ENCODE results near the gene FRYL. TPM values are rescaled to one million over a fixed set of nuclear protein-coding genes. Genes with fewer than 3 reads are reported as not detected.

Gene FRYL
- total RNA-seq, 1 experiment from 2014 or later = 47.7 TPM

DNA sequence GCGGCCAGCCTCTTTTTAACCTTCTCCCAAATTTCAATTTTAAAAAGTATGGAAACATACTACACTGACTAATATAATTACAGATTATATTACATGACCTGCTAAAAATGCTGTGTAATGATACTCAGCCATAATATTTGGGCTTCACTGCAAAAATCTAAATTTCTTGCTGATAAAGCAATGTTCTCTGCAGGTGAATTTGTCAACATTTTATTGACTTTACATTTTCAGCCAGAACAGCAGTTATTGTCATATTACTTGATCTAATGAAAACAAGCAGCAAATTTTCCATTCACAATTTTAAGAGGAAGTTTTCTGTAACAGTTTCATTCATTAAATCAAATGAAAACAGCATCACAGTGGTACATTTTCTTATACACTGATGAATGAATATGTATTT lies 91.1 kb downstream of the FRYL start:
- Histone ChIP-seq H3K36me3 (ENCODE audit: control insufficient read depth in 1 of 2, insufficient read depth in 2 of 2, low read length in 2 of 2) (no peaks in the 10 kb centered on the region), H3K9me3 (ENCODE audit: control insufficient read depth in 1 of 2, insufficient read depth in 1 of 2, low read depth in 1 of 2, low read length in 2 of 2) (no peaks in the 10 kb centered on the region), H3K4me1 (ENCODE audit: control insufficient read depth in 1 of 2, insufficient read depth in 2 of 2, low read length in 2 of 2) (peaks cover 4 to 6% of the 10 kb centered on the region in 2 experiments; a peak in 3 of 4 replicates), H3K9ac (ENCODE audit: low read length) (no peak overlapping the region), H3K4me3 (replicated peaks in 1 of 2; ENCODE audit: low read depth in 1 of 2, low read length in 2 of 2) (no peak overlapping the region), H3K9me2 (ENCODE audit: insufficient read depth) (no peaks in the 10 kb centered on the region), H3K4me2 (ENCODE audit: low read length) (peak overlapping the region; percentile 6; the same call in 1 of the 2 replicates), H4K20me1 (ENCODE audit: insufficient read depth) (no peaks in the 10 kb centered on the region), H3K27me3 (ENCODE audit: insufficient read depth, low read length) (no peaks in the 10 kb centered on the region), H2AFZ (ENCODE audit: low read depth, low read length, poor library complexity, severe bottlenecking) (no peak overlapping the region), H3K27ac (ENCODE audit: low read depth, low read length) (no peak overlapping the region), H3K79me2 (ENCODE audit: insufficient read depth, low read length) (peaks cover 55% of the 10 kb centered on the region)
- DNase-seq (ENCODE audit: low read depth, low spot score) (no peak), ATAC-seq (no peak)
- ChIA-PET CTCF (no interaction called here), RAD21 (ENCODE audit: low non-redundant PET in 1 of 2, low total read pairs in 2 of 2, uncharacterized antibody in 2 of 2, unreplicated experiment in 2 of 2) (no interaction called here), POLR2A (interaction anchor here (0.7 kb wide), 1 partner anchor 479 kb away, joined by 3 read pairs; no protein-coding TSS in a partner anchor)
- intact Hi-C loops (cut with micrococcal nuclease) = loop anchor here (10.0 kb wide), 1 partner anchor 146 kb away; the partner anchor contains the start of gene OCIAD1
- BruUV-seq (replicated peaks) = no TSS peak
- TF ChIP-seq JUND (IDR thresholded peaks at IDR 0.05) = no peak
- TF ChIP-seq RAD21 (IDR thresholded peaks at IDR 0.05; ENCODE audit: low read depth) = no peak
- TF ChIP-seq, protein P1, sequence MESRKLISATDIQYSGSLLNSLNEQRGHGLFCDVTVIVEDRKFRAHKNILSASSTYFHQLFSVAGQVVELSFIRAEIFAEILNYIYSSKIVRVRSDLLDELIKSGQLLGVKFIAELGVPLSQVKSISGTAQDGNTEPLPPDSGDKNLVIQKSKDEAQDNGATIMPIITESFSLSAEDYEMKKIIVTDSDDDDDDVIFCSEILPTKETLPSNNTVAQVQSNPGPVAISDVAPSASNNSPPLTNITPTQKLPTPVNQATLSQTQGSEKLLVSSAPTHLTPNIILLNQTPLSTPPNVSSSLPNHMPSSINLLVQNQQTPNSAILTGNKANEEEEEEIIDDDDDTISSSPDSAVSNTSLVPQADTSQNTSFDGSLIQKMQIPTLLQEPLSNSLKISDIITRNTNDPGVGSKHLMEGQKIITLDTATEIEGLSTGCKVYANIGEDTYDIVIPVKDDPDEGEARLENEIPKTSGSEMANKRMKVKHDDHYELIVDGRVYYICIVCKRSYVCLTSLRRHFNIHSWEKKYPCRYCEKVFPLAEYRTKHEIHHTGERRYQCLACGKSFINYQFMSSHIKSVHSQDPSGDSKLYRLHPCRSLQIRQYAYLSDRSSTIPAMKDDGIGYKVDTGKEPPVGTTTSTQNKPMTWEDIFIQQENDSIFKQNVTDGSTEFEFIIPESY (IDR thresholded peaks at IDR 0.05; ENCODE audit: extremely low read depth, insufficient replicate concordance, low read length) = no peak
- TF ChIP-seq CBX3 (IDR thresholded peaks at IDR 0.05; ENCODE audit: low read depth) = no peak
- TF ChIP-seq EGR1 (IDR thresholded peaks at IDR 0.05; ENCODE audit: low read depth) = no peak
- TF ChIP-seq YY1 (IDR thresholded peaks at IDR 0.05; ENCODE audit: extremely low read depth, insufficient replicate concordance, low read depth, low read length) = no peak
- no peak for TF ChIP-seq ELF1 (IDR thresholded peaks at IDR 0.05; ENCODE audit: borderline replicate concordance, low read depth)

Measured in HCT116 (cell line).